ENCODE data around the gene CPNE4. TPM values are rescaled to one million over a fixed set of nuclear protein-coding genes. Genes with fewer than 3 reads are reported as not detected.

The CPNE4 gene
- total RNA-seq, 2 donors from 2014 or later = 0.55 TPM; not detected in 1

- no peaks in the 10 kb centered on the region for H3K9me3 ChIP-seq (ENCODE audit: control insufficient read depth, low read length, poor library complexity, severe bottlenecking)
- H3K27me3 Mint-ChIP-seq = peaks cover 10% of the 10 kb centered on the region
- peaks cover 3% of the 10 kb centered on the region for H3K36me3 Mint-ChIP-seq (ENCODE audit: low read depth)
- H3K4me1 Mint-ChIP-seq = no peaks in the 10 kb centered on the region
- no peak for DNase-seq
- no peak overlapping the region for H3K27ac Mint-ChIP-seq
- H3K4me3 Mint-ChIP-seq = no peak overlapping the region
- no peak for ATAC-seq
Measured at GRCh38 chr3:131723343-131723742, 311.5 kb downstream of the CPNE4 start.

GRCh38 chr3:131717493-131717892 lies 317.3 kb downstream of the CPNE4 start:
- H3K9me3 ChIP-seq (ENCODE audit: control insufficient read depth, low read length, poor library complexity, severe bottlenecking) = no peaks in the 10 kb centered on the region
- no peak for DNase-seq
- ATAC-seq = no peak
- H3K36me3 Mint-ChIP-seq (ENCODE audit: low read depth) = peaks cover 4% of the 10 kb centered on the region
- no peak overlapping the region for H3K27ac Mint-ChIP-seq
- H3K27me3 Mint-ChIP-seq = peaks cover 6% of the 10 kb centered on the region
- H3K4me3 Mint-ChIP-seq = no peak overlapping the region
- H3K4me1 Mint-ChIP-seq = peaks cover 2% of the 10 kb centered on the region

GRCh38 chr3:131716943-131717342 lies 317.9 kb downstream of the CPNE4 start:
- no peaks in the 10 kb centered on the region for H3K9me3 ChIP-seq (ENCODE audit: control insufficient read depth, low read length, poor library complexity, severe bottlenecking)
- Mint-ChIP-seq H3K27ac (peak overlapping the region; percentile 34), H3K4me3 (no peak overlapping the region), H3K27me3 (peaks cover 6% of the 10 kb centered on the region), H3K36me3 (ENCODE audit: low read depth) (peaks cover 3% of the 10 kb centered on the region), H3K4me1 (peaks cover 2% of the 10 kb centered on the region)
- DNase-seq (no peak), ATAC-seq (no peak)

- peaks cover 3% of the 10 kb centered on the region for H3K36me3 Mint-ChIP-seq (ENCODE audit: low read depth)
- ATAC-seq = no peak
- no peak overlapping the region for H3K4me3 Mint-ChIP-seq
Measured at GRCh38 chr3:131716007-131716406, 318.8 kb downstream of the CPNE4 start.

GRCh38 chr3:131714585-131715220 lies 320.1 kb downstream of the CPNE4 start:
- peaks cover 6% of the 10 kb centered on the region for H3K27me3 Mint-ChIP-seq
- no peaks in the 10 kb centered on the region for H3K9me3 ChIP-seq (ENCODE audit: control insufficient read depth, low read length, poor library complexity, severe bottlenecking)
- no peak overlapping the region for H3K4me3 Mint-ChIP-seq
- H3K36me3 Mint-ChIP-seq (ENCODE audit: low read depth) = peaks cover 3% of the 10 kb centered on the region
- no peak for DNase-seq
- no peak overlapping the region for H3K27ac Mint-ChIP-seq
- H3K4me1 Mint-ChIP-seq = peaks cover 2% of the 10 kb centered on the region
- ATAC-seq = no peak

More at GRCh38 chr3:131716007-131716406, 318.8 kb downstream of the CPNE4 start:
- H3K4me1 Mint-ChIP-seq = peaks cover 2% of the 10 kb centered on the region
- no peaks in the 10 kb centered on the region for H3K9me3 ChIP-seq (ENCODE audit: control insufficient read depth, low read length, poor library complexity, severe bottlenecking)
- peaks cover 6% of the 10 kb centered on the region for H3K27me3 Mint-ChIP-seq
- H3K27ac Mint-ChIP-seq = peak overlapping the region; percentile 34
- no peak for DNase-seq

GRCh38 chr3:131713416-131714123 lies 321.2 kb downstream of the CPNE4 start:
- H3K4me3 Mint-ChIP-seq = no peak overlapping the region

GRCh38 chr3:131712662-131713061 lies 322.2 kb downstream of the CPNE4 start:
- Mint-ChIP-seq H3K4me1 (peaks cover 2% of the 10 kb centered on the region), H3K36me3 (ENCODE audit: low read depth) (peaks cover 3% of the 10 kb centered on the region), H3K27ac (no peak overlapping the region), H3K27me3 (peaks cover 10% of the 10 kb centered on the region), H3K4me3 (no peak overlapping the region)
- ATAC-seq (no peak), DNase-seq (no peak)
- no peaks in the 10 kb centered on the region for H3K9me3 ChIP-seq (ENCODE audit: control insufficient read depth, low read length, poor library complexity, severe bottlenecking)

More at GRCh38 chr3:131713416-131714123, 321.2 kb downstream of the CPNE4 start:
- Mint-ChIP-seq H3K27me3 (peaks cover 6% of the 10 kb centered on the region), H3K27ac (no peak overlapping the region), H3K36me3 (ENCODE audit: low read depth) (peaks cover 3% of the 10 kb centered on the region), H3K4me1 (peaks cover 2% of the 10 kb centered on the region)
- ATAC-seq (no peak), DNase-seq (no peak)
- no peaks in the 10 kb centered on the region for H3K9me3 ChIP-seq (ENCODE audit: control insufficient read depth, low read length, poor library complexity, severe bottlenecking)

- H3K36me3 Mint-ChIP-seq (ENCODE audit: low read depth) = peaks cover 3% of the 10 kb centered on the region
- peaks cover 20% of the 10 kb centered on the region for H3K27me3 Mint-ChIP-seq
- ATAC-seq (no peak), DNase-seq (no peak)
- no peaks in the 10 kb centered on the region for H3K9me3 ChIP-seq (ENCODE audit: control insufficient read depth, low read length, poor library complexity, severe bottlenecking)
- H3K4me1 Mint-ChIP-seq = no peaks in the 10 kb centered on the region
- H3K4me3 Mint-ChIP-seq = no peak overlapping the region
- H3K27ac Mint-ChIP-seq = no peak overlapping the region
Measured at GRCh38 chr3:131711114-131711768, 323.6 kb downstream of the CPNE4 start.

GRCh38 chr3:131708241-131708640 lies 326.6 kb downstream of the CPNE4 start:
- no peak for ATAC-seq
- H3K4me1 Mint-ChIP-seq = no peaks in the 10 kb centered on the region
- no peak overlapping the region for H3K27ac Mint-ChIP-seq

GRCh38 chr3:131705558-131706051 lies 329.2 kb downstream of the CPNE4 start:
- Mint-ChIP-seq H3K4me1 (no peaks in the 10 kb centered on the region), H3K27me3 (peaks cover 14% of the 10 kb centered on the region), H3K36me3 (ENCODE audit: low read depth) (no peaks in the 10 kb centered on the region), H3K27ac (no peak overlapping the region), H3K4me3 (no peak overlapping the region)
- no peak for DNase-seq
- no peaks in the 10 kb centered on the region for H3K9me3 ChIP-seq (ENCODE audit: control insufficient read depth, low read length, poor library complexity, severe bottlenecking)
- ATAC-seq = no peak

More at GRCh38 chr3:131708241-131708640, 326.6 kb downstream of the CPNE4 start:
- Mint-ChIP-seq H3K4me3 (no peak overlapping the region), H3K27me3 (peaks cover 20% of the 10 kb centered on the region), H3K36me3 (ENCODE audit: low read depth) (peaks cover 3% of the 10 kb centered on the region)
- no peak for DNase-seq
- no peaks in the 10 kb centered on the region for H3K9me3 ChIP-seq (ENCODE audit: control insufficient read depth, low read length, poor library complexity, severe bottlenecking)

GRCh38 chr3:131705099-131705498 lies 329.7 kb downstream of the CPNE4 start:
- H3K27me3 Mint-ChIP-seq = peaks cover 14% of the 10 kb centered on the region
- no peak overlapping the region for H3K4me3 Mint-ChIP-seq
- no peaks in the 10 kb centered on the region for H3K9me3 ChIP-seq (ENCODE audit: control insufficient read depth, low read length, poor library complexity, severe bottlenecking)
- H3K36me3 Mint-ChIP-seq (ENCODE audit: low read depth) = no peaks in the 10 kb centered on the region
- H3K27ac Mint-ChIP-seq = no peak overlapping the region
- DNase-seq = no peak
- ATAC-seq = no peak
- H3K4me1 Mint-ChIP-seq = no peaks in the 10 kb centered on the region

GRCh38 chr3:131704098-131704497 lies 330.7 kb downstream of the CPNE4 start:
- H3K27me3 Mint-ChIP-seq = peaks cover 14% of the 10 kb centered on the region
- H3K36me3 Mint-ChIP-seq (ENCODE audit: low read depth) = no peaks in the 10 kb centered on the region
- ATAC-seq (no peak), DNase-seq (no peak)
- no peak overlapping the region for H3K4me3 Mint-ChIP-seq
- no peaks in the 10 kb centered on the region for H3K9me3 ChIP-seq (ENCODE audit: control insufficient read depth, low read length, poor library complexity, severe bottlenecking)
- H3K4me1 Mint-ChIP-seq = no peaks in the 10 kb centered on the region
- no peak overlapping the region for H3K27ac Mint-ChIP-seq

- ATAC-seq (no peak), DNase-seq (no peak)
- no peak overlapping the region for H3K27ac Mint-ChIP-seq
- H3K4me3 Mint-ChIP-seq = no peak overlapping the region
- H3K36me3 Mint-ChIP-seq (ENCODE audit: low read depth) = no peaks in the 10 kb centered on the region
- H3K4me1 Mint-ChIP-seq = no peaks in the 10 kb centered on the region
- H3K27me3 Mint-ChIP-seq = peaks cover 6% of the 10 kb centered on the region
- no peaks in the 10 kb centered on the region for H3K9me3 ChIP-seq (ENCODE audit: control insufficient read depth, low read length, poor library complexity, severe bottlenecking)
Measured at GRCh38 chr3:131702146-131702545, 332.7 kb downstream of the CPNE4 start.

Measured in T-helper 17 cell (primary cell).